B cell (primary cell): ENCODE data around the gene SMAP1.

Source experiments
- CTCF ChIP-seq: fragments of 200-600 bp; IDR thresholded peaks from one replicate; pipeline ENCODE4 v1.8.0; 2022; ENCODE audit warnings: antibody characterized with exemption, mild to moderate bottlenecking
- EZH2 ChIP-seq: IDR thresholded peaks from 2 replicates; pipeline ENCODE4 v1.6.1; 2012; ENCODE audit warnings: borderline replicate concordance, low read depth, mild to moderate bottlenecking, moderate library complexity, low read length; ENCODE audit not compliant: insufficient read depth, poor library complexity, severe bottlenecking

- TF ChIP-seq CTCF (no peak), EZH2 (no peak)
Observed at GRCh38 chr6:70860920-70861319, 193.2 kb downstream of the SMAP1 start.
